Esophagus muscularis mucosa (tissue), 3 donors: ENCODE measurements around the gene SH3D19.

Experiments used
- POLR2A ChIP-seq: fragments of 450-650 bp; IDR thresholded peaks from one replicate; pipeline ENCODE4 v1.6.1; 2017; ENCODE audit warnings: antibody characterized with exemption, moderate library complexity, mild to moderate bottlenecking, low read depth
- TF ChIP-seq, protein P1 (sequence below), 3 experiments: fragments of 200-600 bp in 2 of 3; fragments of 450-650 bp in 1 of 3; sonication (generic) in 2 of 3; IDR thresholded peaks; one replicate each; pipeline ENCODE4 v1.5.1; 2017 to 2019; ENCODE audit warnings: antibody characterized with exemption in 3 of 3, mild to moderate bottlenecking in 2 of 3, moderate library complexity in 1 of 3

DNA sequence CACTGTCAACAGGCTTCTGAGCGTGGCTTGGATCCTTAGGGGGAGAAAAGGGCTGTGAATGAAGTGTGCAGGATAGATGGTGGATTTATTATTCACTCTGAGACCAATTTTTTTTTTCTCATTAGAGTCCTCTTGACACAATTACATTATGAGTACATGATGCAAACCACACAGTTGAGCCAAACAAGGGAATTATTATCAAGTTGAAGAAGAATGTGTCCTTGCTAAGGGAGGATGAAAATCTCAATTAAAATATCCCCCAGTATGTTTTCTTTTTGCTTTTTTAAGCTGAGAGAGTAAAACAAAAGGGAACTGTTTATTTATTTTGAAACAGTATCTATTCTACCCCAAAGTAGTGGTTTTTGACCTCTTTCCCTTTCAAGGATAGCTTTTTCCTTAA, 185.6 kb downstream of the SH3D19 start:
- no peak for TF ChIP-seq POLR2A
- TF ChIP-seq, protein P1, sequence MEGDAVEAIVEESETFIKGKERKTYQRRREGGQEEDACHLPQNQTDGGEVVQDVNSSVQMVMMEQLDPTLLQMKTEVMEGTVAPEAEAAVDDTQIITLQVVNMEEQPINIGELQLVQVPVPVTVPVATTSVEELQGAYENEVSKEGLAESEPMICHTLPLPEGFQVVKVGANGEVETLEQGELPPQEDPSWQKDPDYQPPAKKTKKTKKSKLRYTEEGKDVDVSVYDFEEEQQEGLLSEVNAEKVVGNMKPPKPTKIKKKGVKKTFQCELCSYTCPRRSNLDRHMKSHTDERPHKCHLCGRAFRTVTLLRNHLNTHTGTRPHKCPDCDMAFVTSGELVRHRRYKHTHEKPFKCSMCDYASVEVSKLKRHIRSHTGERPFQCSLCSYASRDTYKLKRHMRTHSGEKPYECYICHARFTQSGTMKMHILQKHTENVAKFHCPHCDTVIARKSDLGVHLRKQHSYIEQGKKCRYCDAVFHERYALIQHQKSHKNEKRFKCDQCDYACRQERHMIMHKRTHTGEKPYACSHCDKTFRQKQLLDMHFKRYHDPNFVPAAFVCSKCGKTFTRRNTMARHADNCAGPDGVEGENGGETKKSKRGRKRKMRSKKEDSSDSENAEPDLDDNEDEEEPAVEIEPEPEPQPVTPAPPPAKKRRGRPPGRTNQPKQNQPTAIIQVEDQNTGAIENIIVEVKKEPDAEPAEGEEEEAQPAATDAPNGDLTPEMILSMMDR (IDR thresholded peaks at IDR 0.05), result no peak
